ENCODE data around the gene STOM. TPM values are rescaled to one million over a fixed set of nuclear protein-coding genes. Genes with fewer than 3 reads are reported as not detected.
A peak's percentile ranks its signal among the peaks of the same experiment; 100 is the strongest.
"Not testable (repeated sequence)": the region's sequence is repeated elsewhere in the genome, so short reads cannot be mapped to it uniquely, and the experiment has no call there.

Gene STOM
- polyA plus RNA-seq (ENCODE audit: insufficient read length in 4 of 4), result 10 to 100 TPM; 77.3 to 90.9 (median 83.2) TPM

DNA sequence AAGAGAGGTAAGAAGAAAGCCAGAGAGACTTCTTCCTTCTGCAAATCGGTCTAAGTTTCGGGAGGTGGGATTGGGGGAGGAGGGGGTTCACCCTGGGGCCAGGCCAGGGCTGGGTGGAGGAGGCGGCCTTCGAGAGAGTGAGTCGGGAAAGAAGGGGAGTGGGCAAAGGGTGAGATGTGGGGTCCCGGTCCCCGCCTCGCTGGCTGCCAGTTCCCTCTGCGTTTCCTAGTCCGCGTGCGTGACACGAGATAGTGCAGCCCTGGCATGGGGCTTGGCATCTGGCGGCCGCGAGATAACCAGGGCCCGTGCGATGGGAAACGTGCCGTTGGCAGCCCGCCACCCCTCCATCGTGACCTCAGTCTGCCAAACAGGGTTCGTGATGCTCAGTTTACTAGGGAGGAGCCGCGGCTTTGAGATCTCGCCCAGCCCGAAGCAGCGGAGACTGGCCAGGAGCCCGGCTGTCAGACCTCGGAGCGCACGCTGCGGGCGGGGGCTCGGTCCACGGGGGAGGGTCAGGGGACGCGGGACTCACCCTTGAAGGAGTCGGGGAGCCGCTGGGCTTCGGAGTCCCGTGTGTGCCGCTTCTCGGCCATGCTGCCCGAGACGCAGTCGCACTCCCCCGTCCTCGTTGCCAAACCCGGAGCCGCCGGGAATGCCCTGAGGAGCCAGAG lies at the start of gene STOM:
STOM (minus strand) TSS at position 656 of the 671 bp plus-strand sequence; CDS start at position 593, 63 bp downstream.
- no peak for DNase-seq (ENCODE audit: low read depth in 4 of 4, low spot score in 3 of 4)

- DNase-seq (ENCODE audit: low read depth in 4 of 4, low spot score in 3 of 4), result no peak
These were observed 41.9 kb upstream of the STOM start for GRCh38 chr9:121411993-121412392.

DNA sequence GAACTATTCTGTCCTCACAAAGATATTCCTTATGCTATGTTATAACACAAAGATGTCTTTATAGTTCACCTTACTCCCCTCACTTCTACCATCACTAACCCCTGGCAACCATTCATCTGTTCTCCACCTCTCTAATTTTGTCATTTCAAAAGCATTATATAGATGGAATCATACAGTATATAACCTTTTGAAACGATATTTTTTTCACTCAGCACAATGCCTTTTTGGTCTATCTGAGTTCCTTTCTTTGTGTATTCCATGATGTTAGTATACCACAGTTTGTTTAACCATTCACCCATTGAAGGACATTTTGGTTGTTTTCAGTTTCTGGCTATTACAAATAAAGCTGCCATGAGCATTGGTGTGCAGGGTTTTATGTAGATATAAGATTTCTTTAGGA lies 35.8 kb upstream of the STOM start:
- no peak for DNase-seq (ENCODE audit: low read depth in 4 of 4, low spot score in 3 of 4)

DNA sequence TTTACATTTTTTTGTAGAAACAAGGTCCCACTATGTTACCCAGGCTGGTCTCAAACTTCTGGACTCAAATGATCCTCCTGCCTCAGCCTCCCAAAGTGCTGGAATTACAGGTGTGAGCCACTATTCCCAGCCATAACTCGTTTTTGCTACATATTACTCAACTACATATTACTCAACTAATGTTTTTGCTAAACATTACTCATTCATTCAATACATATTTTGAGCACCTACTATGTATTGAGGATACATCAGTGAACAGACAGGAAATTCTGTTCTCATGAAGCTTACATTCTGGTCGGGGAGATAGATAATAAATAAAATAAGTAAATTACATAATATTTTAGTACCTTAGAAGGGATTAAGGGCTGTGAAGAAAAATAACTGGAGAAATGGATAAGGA lies 34.9 kb upstream of the STOM start:
- no peak for DNase-seq (ENCODE audit: low read depth in 4 of 4, low spot score in 3 of 4)

DNA sequence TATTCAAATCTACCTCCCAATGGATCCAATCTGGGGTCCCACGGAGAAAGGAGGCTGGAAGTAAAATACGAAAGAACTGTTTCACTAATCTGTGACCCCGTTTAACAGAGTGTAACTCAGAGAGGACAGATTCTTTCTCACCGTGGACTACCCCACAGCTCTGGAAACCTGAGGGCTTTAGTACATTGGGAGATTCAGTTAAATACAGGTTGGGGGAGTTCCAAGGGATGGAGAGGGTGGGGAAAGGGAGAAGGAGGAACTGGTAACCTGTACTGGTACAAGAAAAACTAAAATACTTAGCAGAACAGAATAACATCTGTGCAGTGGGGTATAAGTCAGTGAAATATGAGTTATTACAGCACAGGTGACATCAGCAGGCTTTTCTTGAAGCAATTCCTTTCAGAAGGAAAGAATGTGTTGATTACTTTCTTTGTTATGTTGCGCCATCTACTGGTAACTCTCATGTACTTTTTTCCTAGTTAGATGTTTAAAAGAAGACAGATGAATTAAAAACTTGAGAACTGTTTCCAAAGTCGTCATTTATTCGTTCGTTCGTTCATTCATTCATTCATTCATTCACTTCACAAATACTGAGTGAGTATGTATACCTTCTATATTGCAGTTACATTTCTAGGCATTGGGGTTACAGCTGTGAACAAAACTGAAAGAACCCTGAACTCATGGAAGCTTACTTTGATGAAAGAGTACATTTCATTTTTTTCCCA lies 30.0 kb upstream of the STOM start:
- peak; percentile 52 to 60 (median 54) for DNase-seq (ENCODE audit: low read depth in 4 of 4, low spot score in 3 of 4)

- DNase-seq (ENCODE audit: low read depth in 4 of 4, low spot score in 3 of 4), result no peak
These were observed 29.3 kb upstream of the STOM start for GRCh38 chr9:121399126-121399882.

GRCh38 chr9:121398374-121398773 lies 28.3 kb upstream of the STOM start:
- no peak for DNase-seq (ENCODE audit: low read depth in 4 of 4, low spot score in 3 of 4)

DNA sequence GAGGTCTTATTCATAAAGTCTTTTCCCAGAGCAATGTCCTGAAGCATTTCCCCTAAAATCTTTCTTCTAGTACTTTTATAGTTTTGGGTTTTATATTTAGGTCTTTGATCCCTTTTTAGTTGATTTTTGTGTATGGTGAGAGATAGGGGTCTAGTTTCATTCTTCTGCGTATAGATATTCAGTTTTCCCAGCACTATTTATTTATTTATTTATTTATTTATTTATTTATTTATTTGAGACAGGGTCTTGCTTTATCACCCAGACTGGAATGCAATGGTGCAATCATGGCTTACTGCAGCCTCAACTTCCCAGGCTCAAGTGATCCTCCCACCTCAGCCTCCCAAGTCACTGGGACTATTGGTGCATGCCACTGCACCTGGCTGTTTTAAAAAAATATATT lies 27.2 kb upstream of the STOM start:
- not testable (repeated sequence) for DNase-seq (ENCODE audit: low read depth in 4 of 4, low spot score in 3 of 4)

DNA sequence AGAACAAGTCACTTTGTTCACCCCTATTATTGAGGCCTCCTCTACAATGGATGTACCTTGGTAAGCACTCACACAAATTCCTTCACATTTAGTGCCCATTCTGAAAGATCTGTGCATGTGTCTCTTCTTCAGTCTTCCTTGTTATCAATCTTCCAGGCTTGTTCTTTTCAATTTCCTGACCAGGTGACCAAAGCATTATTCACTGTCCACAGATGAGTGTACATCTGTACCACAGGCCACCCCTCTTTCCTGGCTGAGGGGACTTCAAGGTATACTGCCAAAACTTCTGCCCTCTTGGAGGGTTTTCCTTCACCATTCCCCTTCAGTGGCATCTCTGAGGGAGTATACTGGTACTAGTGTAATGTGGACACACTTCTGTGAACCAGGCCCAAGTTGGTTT lies 25.5 kb upstream of the STOM start:
- DNase-seq (ENCODE audit: low read depth in 4 of 4, low spot score in 3 of 4), result no peak

DNA sequence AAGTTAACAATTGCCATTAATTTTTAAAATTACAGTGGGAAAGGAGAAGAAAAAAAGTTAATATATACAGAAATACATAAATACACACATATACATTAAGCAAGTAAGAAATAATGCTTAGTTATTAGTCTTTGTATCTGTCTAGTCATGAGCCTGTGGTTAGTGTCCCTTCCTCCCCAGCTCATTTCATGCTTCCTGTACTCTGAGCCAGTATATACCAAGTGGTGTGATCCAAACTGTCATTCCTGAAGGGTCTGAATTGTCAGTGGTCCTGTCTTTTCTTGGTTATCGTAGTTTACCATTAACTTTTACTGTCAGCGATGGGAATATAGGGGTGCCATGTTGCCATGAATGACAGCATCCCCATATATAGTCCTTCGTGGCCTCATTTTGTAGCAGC lies 24.2 kb upstream of the STOM start:
- no peak for DNase-seq (ENCODE audit: low read depth in 4 of 4, low spot score in 3 of 4)

DNA sequence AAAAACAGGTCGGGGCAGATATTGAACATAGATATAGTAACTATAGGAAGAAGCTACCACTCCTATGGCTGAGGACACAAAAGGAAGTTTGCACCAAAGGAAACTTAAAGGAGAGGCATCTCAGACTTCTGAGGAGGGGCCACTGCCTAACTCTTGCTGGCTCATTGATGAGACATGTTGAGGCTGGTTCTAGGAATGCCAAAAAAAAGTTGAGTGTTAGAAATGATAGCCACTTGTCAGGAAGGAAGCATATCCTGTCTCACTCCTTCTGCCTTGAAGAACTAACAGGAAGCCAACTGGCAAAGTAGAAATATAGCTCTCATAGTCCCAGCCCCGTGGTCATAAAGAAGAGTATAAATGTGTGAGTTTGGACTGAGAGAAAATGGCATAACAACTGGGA lies 23.3 kb upstream of the STOM start:
- DNase-seq (ENCODE audit: low read depth in 4 of 4, low spot score in 3 of 4), result no peak

DNA sequence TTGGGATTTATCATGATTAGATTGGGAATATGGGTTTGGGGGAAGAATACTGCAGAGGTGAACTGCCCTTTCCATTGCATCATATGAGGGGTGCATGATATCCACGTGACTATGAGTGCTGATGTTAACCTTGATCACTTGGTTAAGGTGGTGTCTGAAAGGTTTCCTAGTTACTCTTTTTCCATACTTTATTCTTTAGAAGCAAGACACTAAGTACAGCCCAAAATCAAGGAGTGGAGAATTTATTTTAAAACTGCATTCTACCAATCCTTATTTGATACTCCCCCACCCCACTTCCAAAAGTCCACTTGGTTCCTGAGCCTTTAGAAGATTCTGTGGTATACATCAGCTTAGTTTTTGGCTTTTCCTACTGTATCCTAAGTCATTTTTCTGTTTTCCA lies 20.3 kb upstream of the STOM start:
- DNase-seq (ENCODE audit: low read depth in 4 of 4, low spot score in 3 of 4), result no peak

DNA sequence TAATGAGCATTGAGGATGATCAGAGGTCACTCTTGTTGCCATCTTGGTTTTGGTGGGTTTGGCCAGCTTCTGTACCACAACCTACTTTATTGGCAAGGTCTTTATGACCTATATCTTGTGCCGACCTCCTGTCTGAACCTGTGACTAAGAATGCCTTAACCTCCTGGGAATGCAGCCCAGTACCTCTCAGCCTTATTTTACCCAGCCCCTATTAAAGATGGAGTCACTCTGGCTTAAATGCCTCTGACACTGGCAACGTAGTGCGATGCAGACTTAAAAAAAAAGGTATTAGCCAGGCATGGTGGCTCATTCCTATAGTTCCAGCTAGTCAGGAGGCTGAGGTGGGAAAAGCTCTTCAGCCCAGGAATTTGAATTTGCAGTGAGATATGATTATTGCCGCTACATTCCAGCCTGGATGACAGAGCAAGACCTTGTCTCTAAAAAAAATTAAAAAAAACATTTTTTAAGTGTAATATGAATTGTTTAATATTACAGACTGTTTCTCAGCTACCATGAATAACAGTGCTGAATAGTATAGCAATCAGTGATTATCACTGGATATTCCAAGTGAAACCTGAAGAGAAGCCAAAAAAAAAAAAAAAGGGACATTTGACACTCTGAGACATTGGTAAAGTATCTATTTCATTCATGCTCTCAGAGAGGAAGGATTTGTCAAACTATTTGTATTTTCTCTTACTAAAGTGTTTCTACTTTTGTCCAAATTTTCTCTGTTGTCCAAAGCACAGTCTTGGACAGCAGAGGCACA lies 18.3 kb upstream of the STOM start:
- DNase-seq (ENCODE audit: low read depth in 4 of 4, low spot score in 3 of 4), result no peak

GRCh38 chr9:121386442-121387175 lies 16.6 kb upstream of the STOM start:
- DNase-seq (ENCODE audit: low read depth in 4 of 4, low spot score in 3 of 4), result no peak

- DNase-seq (ENCODE audit: low read depth in 4 of 4, low spot score in 3 of 4), result no peak
These were observed 13.7 kb upstream of the STOM start for GRCh38 chr9:121383715-121384114.

DNA sequence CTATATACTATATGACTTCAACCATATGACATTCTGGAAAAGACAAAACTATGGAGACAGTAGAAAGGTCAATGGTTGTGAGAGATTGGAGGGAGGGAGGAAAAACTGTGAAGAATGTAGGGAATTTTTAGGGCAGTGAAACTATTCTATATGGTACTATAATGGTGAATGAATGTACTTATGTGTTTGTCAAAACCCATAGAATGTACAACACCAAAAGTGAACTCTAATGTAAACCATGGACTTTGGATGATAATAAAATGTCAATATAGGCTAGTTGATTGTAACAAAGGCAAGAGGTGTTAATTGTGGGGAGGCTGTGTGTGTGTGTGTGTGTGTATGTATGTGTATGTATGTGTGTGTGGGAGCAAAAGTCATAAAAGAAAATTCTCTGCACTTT lies 10.8 kb upstream of the STOM start:
- no peak for DNase-seq (ENCODE audit: low read depth in 4 of 4, low spot score in 3 of 4)

DNA sequence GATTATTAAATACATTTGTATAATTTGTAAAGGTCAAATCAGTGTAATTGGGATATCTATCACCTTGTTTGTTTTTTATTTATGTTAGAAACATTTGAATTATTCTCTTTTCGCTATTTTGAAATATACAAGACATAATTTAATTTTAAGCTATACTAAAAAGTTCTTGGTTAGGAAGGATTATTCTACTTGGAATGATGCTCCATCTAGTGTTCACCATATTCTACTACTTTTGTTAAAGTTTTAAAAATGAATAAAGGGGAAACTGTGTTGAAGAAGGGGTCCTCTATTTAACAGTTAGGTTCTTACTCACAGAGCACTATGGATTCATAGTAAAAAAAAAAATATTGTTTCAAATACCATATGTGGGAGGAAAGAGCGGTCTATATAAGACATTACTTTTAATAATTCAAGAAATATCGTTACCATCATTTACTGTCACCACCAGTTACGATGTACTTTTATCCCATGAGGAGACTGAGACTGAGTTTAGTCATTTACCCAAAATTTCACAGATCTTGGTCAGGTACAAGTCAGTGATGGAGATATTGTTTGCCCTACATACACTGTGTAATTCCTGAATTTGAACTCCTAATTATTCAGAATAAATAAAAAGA lies 6.3 kb upstream of the STOM start:
- no peak for DNase-seq (ENCODE audit: low read depth in 4 of 4, low spot score in 3 of 4)

GRCh38 chr9:121373011-121373729 lies 3.1 kb upstream of the STOM start:
- no peak for DNase-seq (ENCODE audit: low read depth in 4 of 4, low spot score in 3 of 4)
